Measurements from ENCODE around the gene SATL1.
"Not testable (repeated sequence)": the region's sequence is repeated elsewhere in the genome, so short reads cannot be mapped to it uniquely, and the experiment has no call there.

Gene SATL1, protein sequence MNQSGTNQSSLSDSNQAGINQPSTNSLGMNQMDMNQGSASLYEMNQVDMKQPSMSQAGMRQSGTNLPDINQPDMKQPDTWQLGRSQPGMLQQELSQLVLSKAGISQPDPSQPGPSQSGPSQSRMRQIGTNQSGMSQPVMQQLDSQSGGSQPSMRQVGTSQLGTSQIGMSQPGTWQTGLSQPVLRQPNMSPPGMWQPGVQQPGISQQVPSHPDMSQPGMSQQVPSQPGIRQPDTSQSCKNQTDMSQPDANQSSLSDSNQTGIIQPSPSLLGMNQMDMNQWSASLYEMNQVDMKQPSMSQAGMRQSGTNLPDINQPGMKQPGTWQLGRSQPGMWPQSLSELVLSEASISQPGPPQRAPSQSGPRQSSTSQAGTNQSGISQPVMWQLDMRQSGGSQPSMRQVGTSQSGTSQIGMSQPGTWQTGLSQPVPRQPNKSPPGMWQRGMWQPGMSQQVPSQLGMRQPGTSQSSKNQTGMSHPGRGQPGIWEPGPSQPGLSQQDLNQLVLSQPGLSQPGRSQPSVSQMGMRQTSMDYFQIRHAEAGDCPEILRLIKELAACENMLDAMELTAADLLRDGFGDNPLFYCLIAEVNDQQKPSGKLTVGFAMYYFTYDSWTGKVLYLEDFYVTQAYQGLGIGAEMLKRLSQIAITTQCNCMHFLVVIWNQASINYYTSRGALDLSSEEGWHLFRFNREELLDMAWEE

DNA sequence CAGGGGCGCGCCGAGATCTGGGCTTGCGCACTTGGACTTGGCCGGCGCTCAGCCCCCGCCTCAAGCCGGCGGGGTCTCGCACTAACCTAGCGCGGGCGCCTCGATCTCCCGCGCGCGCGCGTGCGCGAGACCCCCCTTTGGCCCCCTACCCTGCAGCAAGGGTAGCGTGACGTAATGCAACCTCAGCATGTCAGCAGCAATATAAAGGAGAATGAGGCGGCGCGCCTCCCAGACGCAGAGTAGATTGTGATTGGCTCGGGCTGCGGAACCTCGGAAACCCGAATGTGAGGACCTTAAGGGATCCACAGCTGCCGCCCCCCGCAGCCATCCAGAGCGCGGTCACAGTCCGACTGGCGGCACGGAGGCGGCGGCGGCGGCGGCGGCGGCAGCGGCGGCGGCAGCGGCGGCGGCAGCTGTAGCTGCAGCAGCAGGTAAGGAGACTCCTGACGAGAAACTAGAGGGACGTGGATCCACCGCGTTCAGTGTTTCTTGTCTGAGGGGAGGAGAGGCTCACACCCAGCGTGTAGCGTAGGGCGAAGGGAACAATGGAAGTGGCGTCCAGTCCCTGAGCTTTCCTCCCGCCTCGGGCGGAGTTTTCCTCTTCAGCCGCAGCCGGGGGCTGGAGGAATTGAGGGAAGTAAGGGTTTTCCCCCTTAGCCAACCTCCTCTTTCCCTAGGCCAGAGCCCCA, at the start of gene SATL1, which contains the start of gene ZNF711:
SATL1 (minus strand) TSS at position 19 of the 689 bp plus-strand sequence. CDS start 134,811 bp downstream, outside the sequence.
ZNF711 (plus strand) TSS at position 231 of the 689 bp plus-strand sequence. CDS start 3,582 bp downstream, outside the sequence.
- H3K4me1 ChIP-seq (ENCODE audit: insufficient read depth, low read length, severe bottlenecking) = peaks cover 22% of the 10 kb centered on the region
- no peaks in the 10 kb centered on the region for H3K9me2 ChIP-seq (ENCODE audit: low read depth, low read length)
- H3K79me2 ChIP-seq (ENCODE audit: insufficient read depth, low read length) = peaks cover 24% of the 10 kb centered on the region
- H3F3A ChIP-seq (ENCODE audit: insufficient read depth, low read length) = no peaks in the 10 kb centered on the region
- H3K27me3 ChIP-seq (ENCODE audit: insufficient read depth, low read length) = no peaks in the 10 kb centered on the region
- peak within 1 kb of the TSS; percentile 80 for H2AFZ ChIP-seq (ENCODE audit: low read length)
- H3K36me3 ChIP-seq (ENCODE audit: insufficient read depth, low read length) = peaks cover 5% of the 10 kb centered on the region
- H3K4me3 ChIP-seq (ENCODE audit: low read depth, low read length, poor library complexity, severe bottlenecking) = peak within 1 kb of the TSS; percentile 96
- H3K27ac ChIP-seq (ENCODE audit: low read depth, low read length, poor library complexity, severe bottlenecking) = peak within 1 kb of the TSS; percentile 29
- TF ChIP-seq, protein P1, sequence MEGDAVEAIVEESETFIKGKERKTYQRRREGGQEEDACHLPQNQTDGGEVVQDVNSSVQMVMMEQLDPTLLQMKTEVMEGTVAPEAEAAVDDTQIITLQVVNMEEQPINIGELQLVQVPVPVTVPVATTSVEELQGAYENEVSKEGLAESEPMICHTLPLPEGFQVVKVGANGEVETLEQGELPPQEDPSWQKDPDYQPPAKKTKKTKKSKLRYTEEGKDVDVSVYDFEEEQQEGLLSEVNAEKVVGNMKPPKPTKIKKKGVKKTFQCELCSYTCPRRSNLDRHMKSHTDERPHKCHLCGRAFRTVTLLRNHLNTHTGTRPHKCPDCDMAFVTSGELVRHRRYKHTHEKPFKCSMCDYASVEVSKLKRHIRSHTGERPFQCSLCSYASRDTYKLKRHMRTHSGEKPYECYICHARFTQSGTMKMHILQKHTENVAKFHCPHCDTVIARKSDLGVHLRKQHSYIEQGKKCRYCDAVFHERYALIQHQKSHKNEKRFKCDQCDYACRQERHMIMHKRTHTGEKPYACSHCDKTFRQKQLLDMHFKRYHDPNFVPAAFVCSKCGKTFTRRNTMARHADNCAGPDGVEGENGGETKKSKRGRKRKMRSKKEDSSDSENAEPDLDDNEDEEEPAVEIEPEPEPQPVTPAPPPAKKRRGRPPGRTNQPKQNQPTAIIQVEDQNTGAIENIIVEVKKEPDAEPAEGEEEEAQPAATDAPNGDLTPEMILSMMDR (IDR thresholded peaks at IDR 0.05; ENCODE audit: low read length) = no peak
- TF ChIP-seq EZH2 (IDR thresholded peaks at IDR 0.05; ENCODE audit: borderline replicate concordance, low read length) = no peak
- no peaks in the 10 kb centered on the region for H4K20me1 ChIP-seq (ENCODE audit: insufficient read depth, low read length)
- H3K9me3 ChIP-seq (ENCODE audit: low read length) = no peaks in the 10 kb centered on the region
- peak within 1 kb of the TSS; percentile 78 for H3K9ac ChIP-seq (ENCODE audit: low read length)
- peak within 1 kb of the TSS; percentile 75 for H3K4me2 ChIP-seq (ENCODE audit: low read length)

DNA sequence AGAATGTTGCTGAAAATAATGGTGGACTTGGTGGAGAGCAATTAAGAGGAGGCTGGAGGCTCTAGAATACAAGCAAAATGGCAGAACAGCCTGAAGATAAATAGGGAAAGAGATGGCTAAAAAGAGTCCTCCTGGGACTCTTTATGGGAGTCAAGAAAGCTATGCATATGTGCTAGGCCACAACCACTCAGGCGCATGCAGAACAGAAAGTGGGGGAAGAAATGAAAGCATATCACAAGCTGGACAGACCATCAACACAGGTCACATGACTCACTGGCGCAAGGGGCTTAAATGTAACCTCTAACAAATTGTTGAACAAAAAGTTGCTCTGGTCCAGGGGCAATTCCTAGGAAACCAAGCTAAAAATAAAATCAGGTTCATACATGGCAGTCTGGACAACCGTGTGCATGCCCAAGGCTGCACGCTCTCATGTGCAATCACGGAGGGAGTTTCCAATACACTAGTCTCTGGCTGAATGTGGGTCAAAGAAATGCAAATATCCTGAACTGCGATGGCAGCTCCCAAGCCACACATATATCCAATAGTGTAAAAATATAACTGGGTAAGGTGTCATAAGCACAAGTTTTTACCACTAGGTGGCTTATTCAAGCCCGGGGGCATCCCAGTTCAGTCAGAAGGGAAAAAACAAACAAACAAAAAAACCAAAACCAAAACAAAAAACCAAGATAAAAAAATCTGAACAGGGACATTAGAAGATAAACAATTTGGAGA, 45.6 kb upstream of the SATL1 start:
- H3K4me2 ChIP-seq (ENCODE audit: low read length) = no peak overlapping the region
- H3K9me3 ChIP-seq (ENCODE audit: low read length) = no peaks in the 10 kb centered on the region
- H3K9ac ChIP-seq (ENCODE audit: low read length) = no peak overlapping the region
- H3K27ac ChIP-seq (ENCODE audit: low read depth, low read length, poor library complexity, severe bottlenecking) = no peak overlapping the region
- H3F3A ChIP-seq (ENCODE audit: insufficient read depth, low read length) = no peaks in the 10 kb centered on the region
- H3K79me2 ChIP-seq (ENCODE audit: insufficient read depth, low read length) = no peaks in the 10 kb centered on the region
- H3K27me3 ChIP-seq (ENCODE audit: insufficient read depth, low read length) = no peaks in the 10 kb centered on the region
- H3K36me3 ChIP-seq (ENCODE audit: insufficient read depth, low read length) = no peaks in the 10 kb centered on the region; the same call in 1 of the 2 replicates
- no peaks in the 10 kb centered on the region for H3K4me1 ChIP-seq (ENCODE audit: insufficient read depth, low read length, severe bottlenecking)
- no peak overlapping the region for H3K4me3 ChIP-seq (ENCODE audit: low read depth, low read length, poor library complexity, severe bottlenecking)
- no peaks in the 10 kb centered on the region for H4K20me1 ChIP-seq (ENCODE audit: insufficient read depth, low read length)
- TF ChIP-seq, protein P1 (IDR thresholded peaks at IDR 0.05; ENCODE audit: low read length) = no peak
- TF ChIP-seq EZH2 (IDR thresholded peaks at IDR 0.05; ENCODE audit: borderline replicate concordance, low read length) = no peak
- no peaks in the 10 kb centered on the region for H3K9me2 ChIP-seq (ENCODE audit: low read depth, low read length)
- H2AFZ ChIP-seq (ENCODE audit: low read length) = no peak overlapping the region

- H3K79me2 ChIP-seq (ENCODE audit: insufficient read depth, low read length); H3K9me2 ChIP-seq (ENCODE audit: low read depth, low read length); H2AFZ ChIP-seq (ENCODE audit: low read length); H3K9ac ChIP-seq (ENCODE audit: low read length); H3K9me3 ChIP-seq (ENCODE audit: low read length); H3K36me3 ChIP-seq (ENCODE audit: insufficient read depth, low read length); H3K4me1 ChIP-seq (ENCODE audit: insufficient read depth, low read length, severe bottlenecking); H4K20me1 ChIP-seq (ENCODE audit: insufficient read depth, low read length); H3K27ac ChIP-seq (ENCODE audit: low read depth, low read length, poor library complexity, severe bottlenecking); H3K4me3 ChIP-seq (ENCODE audit: low read depth, low read length, poor library complexity, severe bottlenecking); H3K27me3 ChIP-seq (ENCODE audit: insufficient read depth, low read length); H3K4me2 ChIP-seq (ENCODE audit: low read length); H3F3A ChIP-seq (ENCODE audit: insufficient read depth, low read length): not testable (repeated sequence)
Observed at GRCh38 chrX:85285286-85285685, 41.7 kb upstream of the SATL1 start.
